NCI-H510A treated with DMSO at 0.1 percent for 48 hours (cell line): ENCODE data around the gene SRF.

Experiments used
- DNase-seq: peaks from one replicate; lab custom pipeline; 2025; lab: John Stamatoyannopoulos, UW

SRF gene

DNA sequence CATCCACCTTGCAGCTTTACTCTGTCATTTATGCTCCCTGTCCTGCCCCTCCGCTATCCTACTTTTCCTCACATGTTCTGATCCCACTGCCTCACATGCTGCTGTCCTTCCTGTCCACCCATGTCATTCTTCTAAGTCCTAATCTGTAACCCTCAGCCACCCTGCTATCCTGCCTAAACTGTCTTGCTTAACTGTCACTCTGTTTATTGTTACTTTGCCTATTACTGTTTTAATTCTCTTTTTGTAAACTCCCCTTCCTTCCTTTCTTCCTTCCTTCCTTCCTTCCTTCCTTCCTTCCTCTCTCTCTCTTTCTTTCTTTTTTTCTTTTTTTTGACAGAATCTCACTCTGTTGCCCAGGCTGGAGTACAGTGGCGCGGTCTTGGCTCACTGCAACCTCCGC lies 12.4 kb downstream of the SRF start:
- DNase-seq = no peak

DNA sequence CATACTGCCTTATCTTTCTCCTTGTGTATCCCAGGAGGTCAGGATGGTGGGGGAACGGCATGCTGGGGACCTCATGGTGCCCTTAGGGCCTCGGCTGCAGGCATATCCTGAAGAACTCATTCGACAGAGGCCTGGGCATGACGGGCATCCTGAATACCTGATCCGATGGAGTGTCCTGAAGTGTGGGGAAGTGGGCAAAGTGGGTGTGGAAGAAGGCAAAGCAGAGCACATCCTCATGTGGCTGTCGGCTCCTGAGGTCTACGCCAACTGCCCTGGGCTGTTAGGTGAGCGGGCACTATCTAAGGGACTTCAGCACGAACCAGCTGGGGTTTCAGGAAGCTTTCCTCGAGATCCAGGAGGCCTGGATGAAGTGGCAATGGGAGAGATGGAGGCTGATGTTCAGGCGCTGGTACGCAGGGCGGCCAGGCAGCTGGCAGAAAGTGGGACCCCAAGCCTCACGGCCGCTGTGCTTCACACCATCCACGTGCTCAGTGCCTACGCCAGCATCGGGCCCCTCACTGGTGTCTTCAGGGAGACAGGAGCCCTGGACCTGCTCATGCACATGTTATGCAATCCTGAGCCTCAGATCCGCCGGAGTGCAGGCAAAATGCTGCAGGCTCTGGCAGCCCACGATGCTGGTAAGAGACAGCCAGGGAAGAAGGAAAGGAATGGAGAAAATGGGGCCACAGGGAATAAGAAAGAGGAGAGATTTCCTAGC lies 13.4 kb downstream of the SRF start:
- no peak for DNase-seq

DNA sequence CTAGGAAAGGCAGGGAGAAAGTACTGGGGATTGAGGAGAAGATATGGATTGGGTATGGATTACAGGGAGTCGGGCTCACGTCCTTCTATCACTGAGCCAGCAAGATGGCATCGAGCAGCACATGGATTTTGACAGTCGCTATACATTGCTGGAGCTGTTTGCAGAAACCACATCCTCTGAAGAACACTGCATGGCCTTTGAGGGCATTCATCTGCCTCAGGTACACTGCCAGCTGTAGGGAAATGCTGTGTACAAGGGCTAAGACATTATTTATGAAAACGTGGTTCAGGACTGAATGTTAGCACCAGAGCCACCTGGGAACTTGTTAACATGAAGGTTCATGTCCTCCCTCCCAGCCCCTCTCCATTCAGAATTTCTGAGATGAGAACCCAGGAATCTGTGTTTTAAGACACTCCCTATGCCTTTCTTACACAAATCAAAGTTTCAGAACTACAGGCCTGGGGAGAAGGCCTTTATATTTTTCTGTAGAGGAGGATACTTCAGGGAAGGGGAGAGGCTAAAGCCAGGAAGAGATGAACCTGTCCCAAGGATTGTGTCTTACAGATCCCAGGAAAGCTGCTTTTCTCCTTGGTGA lies 14.4 kb downstream of the SRF start:
- DNase-seq = no peak

DNA sequence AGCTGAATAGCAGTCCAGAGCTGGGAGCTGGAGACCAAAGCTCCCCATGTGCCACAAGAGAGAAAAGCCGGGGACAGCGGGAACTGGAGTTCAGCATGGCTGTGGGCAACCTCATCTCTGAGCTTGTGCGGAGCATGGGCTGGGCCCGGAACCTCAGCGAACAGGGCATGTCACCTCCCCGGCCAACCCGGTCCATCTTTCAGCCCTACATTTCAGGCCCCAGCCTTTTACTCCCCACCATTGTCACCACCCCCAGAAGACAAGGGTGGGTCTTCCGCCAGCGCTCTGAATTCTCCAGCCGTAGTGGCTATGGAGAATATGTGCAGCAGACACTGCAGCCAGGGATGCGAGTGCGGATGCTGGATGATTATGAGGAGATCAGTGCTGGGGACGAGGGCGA lies 14.9 kb downstream of the SRF start:
- no peak for DNase-seq

DNA sequence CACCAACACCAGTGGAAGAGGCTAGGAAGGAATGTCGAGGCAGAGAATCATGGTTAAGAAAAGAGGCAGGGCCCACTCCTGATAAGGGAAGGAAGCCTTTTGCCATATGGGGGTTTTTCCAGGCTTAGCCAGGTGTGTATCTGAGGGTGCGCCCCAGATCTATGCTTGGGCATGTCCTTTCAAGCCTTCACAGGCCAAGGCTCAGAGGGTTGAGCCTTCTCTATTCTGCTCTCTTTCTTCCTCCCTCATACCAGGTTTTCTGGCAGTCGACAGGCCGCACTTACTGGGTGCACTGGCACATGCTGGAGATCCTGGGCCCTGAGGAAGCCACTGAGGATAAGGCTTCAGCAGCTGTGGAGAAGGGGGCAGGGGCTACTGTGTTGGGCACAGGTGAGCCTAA lies 15.6 kb downstream of the SRF start:
- DNase-seq = no peak

DNA sequence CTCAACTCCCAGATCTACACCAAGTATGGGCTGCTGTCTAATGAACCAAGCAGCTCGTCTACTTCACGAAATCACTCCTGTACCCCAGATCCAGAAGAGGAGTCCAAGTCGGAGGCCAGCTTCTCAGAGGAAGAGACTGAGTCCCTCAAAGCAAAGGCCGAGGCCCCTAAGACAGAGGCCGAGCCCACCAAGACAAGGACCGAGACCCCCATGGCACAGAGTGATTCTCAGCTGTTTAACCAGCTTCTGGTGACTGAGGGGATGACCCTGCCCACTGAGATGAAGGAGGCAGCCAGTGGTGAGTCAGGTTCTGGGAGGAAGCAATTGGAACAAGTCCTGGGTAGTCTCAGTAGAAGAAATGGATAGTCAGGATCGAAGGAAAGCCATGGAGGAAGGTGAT lies 16.8 kb downstream of the SRF start:
- no peak for DNase-seq

DNA sequence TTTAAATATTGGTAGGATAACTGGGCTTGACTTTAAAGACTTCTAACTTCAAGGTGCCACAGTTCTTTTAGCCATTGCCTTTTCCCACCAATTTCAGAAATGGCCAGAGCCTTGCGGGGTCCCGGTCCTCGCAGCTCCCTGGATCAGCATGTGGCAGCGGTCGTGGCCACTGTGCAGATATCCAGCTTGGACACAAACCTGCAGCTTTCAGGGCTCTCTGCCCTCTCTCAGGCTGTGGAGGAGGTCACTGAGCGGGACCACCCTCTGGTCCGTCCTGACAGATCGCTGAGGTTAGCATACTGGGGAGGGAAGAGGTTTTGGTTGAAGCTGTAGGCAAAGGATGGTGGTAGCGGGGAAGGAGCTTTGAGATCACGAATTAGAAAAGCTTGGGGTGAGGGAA lies 17.4 kb downstream of the SRF start:
- no peak for DNase-seq

DNA sequence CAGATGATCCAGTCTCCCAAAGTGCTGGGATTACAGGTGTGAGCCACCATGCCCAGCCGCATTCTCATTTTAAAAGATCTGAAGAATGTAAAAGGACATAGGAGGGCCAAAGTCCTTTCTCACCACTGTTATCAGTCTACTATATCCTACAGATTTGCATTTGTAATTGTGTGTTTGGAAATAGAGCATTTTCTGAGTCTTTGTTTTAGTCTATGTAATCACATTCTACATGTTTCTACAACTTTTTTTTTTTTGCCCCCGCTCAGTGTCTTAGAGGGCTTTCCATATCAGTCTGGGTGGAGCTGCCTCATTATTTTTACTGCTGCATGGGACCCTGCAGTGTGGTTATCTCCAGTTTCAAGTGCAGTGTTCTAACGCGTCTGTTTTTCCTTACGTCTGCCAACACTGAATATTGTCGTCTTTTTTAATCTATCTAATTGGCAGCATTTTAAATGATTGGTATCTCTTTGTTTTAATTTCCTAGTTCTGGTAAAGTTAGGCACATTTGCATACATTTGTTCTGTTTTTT lies 18.8 kb downstream of the SRF start:
- DNase-seq = no peak

DNA sequence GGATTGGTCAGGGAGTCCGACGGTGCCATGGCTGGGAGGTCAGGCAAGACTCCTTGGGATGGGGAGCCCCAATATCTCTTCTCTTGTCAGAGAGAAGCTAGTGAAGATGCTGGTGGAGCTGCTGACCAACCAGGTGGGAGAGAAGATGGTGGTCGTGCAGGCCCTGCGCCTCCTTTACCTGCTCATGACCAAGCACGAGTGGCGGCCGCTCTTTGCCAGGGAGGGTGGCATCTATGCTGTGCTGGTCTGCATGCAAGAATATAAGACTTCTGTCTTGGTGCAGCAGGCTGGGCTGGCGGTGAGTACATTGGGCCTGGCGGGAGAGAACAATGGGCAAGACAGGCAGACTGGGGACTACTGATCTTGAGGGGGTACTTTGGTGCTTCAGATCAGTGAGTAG lies 21.8 kb downstream of the SRF start:
- no peak for DNase-seq

DNA sequence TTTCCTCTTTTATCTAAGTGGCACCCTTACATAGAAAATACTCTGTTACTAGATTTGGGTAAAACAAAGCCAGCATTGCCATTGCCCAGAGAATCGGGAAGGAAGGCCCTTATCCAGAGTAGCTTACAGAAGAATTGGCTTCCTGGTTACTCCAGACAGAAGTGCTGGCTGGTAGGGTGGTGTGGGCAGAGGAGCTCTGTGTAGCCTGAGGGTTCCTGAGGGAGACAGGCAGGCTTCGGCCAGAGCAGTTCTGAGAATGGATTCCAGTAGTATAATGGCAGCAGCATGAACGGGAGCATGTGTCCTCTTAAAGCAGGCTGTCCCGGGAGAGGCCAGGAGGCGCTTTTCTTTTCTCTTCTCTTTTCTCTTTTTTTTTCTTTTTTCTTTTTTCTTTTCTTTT lies 22.9 kb downstream of the SRF start:
- no peak for DNase-seq

DNA sequence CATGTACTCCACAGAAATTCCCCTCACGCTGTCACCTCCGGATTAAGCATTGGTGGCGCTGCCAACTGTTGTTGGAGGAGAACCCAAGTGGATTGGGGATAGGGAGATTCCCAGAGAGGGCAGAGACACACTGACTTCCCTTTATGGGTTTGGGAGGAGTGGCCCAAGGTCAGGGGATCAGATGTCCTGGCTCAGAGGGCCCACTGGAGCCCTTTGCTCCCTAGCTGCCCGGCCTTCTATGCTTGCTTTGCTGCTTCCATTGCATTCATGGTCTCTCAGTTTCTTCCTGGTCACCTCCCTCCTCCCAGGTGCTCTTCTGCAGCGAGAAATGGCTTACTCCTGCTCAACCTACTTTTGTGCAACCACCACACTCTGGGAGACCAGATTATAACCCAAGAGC lies 25.3 kb downstream of the SRF start:
- no peak for DNase-seq

DNA sequence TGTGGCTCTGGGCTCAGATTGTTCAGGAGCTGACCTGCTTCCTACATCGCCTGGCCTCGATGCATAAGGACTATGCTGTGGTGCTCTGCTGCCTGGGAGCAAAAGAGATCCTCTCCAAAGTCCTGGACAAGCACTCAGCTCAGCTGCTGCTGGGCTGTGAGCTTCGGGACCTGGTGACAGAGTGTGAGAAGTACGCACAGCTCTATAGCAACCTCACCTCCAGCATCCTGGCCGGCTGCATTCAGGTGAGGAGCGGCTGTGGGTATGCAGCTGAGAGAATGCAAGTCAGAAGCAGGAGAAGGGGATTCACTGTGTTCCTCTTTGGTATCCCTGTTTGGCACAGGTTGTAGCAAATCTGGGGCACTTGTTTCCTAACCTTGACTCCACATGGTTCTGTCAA lies 28.8 kb downstream of the SRF start:
- DNase-seq = no peak

DNA sequence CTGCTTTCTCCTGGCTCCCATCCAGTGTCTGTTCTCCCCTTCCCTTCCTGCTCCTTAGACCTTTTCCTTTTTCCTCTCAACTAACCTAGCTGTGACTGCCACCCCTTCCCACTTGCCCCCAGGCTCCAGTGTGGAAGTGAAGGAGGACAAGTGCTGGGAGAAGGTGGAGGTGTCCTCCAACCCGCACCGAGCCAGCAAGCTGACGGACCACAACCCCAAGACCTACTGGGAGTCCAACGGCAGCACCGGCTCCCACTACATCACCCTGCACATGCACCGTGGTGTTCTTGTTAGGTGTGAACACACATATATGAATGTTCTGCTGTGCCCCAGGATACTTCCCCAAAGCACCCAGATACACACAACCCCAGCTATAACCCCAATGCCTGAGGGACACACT lies 29.5 kb downstream of the SRF start:
- DNase-seq = no peak

DNA sequence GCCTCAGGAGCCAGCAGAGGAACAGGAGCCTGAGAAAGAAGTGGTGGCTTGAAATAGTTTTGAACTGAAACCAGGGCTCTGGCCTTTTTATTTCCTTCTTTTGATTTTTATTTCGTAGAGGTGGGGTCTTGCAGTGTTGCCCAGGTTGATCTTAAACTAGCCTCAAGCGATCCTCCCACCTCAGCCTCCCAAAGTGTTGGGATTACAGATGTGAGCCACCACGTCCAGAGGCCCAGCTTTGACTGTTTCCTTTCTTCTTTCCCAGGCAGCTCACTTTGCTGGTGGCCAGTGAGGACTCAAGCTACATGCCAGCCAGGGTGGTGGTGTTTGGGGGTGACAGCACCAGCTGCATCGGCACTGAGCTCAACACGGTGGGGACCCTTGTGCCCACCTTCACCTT lies 31.4 kb downstream of the SRF start:
- DNase-seq = no peak

DNA sequence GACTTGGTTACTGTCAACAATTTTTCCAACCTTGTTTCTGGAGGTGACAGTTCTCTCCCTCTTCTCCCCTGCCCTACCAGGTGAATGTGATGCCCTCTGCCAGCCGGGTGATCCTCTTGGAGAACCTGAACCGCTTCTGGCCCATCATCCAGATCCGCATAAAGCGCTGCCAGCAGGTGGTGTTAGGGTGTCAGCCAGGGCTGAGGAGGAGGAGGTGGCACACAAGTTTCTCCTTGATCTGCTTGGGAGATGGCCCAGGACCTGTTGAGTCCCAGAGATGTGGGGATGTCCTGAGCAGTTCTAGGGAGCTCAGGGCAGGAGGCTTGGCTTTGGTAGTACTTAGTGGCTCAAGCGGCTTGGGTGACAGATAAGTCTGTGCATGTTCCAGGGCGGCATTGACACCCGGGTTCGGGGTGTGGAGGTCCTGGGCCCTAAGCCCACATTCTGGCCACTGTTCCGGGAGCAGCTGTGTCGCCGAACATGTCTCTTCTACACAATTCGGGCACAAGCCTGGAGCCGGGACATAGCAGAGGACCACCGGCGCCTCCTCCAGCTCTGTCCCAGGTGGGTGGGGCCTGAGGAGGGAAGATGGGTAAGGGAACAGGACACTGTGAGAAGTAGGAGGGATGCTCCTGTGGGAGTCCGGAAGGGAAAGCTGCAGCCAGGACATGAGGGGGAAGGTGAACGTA lies 32.1 kb downstream of the SRF start:
- no peak for DNase-seq

DNA sequence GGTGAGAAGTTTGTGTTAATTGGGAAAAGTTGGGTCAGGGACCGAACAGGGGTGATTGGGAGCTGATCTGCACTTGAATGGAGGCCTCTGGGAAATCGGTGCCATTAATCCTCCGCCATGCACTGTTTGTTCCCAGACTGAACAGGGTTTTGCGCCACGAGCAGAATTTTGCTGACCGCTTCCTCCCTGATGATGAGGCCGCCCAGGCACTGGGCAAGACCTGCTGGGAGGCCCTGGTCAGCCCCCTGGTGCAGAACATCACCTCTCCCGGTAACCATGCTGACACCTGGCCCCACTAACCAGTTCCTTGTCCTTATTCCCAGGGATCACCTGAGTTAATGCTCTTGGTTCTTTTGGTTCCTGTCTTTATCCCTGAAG lies 32.6 kb downstream of the SRF start:
- no peak for DNase-seq

DNA sequence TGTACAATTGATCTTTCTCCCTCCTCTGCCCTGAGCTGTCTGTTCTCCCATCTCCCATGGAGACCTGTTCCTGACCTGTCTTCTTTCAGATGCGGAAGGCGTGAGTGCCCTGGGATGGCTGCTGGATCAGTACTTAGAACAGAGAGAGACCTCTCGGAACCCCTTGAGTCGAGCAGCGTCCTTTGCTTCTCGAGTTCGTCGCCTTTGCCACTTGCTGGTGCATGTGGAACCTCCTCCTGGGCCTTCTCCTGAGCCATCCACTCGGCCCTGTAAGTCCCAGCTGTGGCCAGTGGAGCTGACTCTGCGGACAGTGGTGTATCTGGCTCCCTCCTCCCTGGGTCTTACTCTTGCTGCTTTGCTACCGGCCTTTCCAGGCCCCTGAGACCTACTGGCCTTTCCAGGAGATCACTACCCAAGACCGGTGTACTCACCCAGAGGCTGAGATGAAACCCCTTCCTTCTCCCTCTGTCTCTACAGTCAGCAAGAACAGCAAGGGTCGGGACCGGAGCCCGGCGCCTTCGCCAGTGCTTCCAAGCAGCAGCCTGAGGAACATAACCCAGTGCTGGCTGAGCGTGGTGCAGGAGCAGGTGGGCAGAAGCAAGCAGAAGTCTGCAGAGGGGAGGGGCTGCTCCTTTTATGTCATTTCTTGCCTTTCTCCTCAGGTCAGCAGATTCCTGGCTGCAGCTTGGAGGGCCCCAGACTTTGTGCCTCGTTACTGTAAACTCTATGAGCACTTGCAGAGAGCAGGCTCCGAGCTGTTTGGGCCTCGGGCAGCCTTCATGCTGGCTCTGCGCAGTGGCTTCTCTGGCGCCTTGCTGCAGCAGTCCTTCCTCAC lies 33.4 kb downstream of the SRF start:
- no peak for DNase-seq

DNA sequence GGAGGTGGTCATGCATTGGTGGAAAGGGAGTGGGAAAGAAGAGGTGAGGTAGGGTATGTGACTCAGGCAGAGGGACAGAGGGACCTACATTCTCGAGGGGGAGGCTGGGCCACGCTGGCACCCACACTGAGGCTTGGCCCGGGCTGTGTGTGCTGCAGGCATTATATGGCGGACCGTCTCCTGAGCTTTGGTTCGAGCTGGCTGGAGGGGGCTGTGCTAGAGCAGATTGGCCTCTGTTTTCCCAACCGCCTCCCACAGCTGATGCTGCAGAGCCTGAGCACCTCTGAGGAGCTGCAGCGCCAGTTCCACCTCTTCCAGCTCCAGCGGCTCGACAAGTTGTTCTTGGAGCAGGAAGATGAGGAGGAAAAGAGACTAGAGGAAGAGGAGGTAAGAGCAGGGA lies 34.8 kb downstream of the SRF start:
- no peak for DNase-seq

DNA sequence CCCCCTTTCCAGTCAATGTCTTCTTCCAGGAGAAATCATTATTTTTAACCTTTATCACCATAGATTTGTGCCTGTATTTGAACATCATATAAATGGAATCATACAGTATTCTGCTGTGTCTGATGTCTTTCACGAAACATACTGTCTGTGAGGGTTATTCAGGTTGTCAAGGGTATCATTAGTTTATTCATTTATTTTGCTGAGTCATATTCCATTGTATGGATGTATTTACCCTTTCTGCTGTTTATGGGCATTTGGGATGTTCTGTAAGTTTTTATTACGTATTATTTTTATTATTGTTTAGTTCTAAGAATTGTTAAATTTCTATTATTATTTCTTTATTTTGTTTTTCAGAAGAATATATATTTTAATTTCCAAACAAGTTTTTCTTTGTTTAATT lies 36.2 kb downstream of the SRF start:
- no peak for DNase-seq

DNA sequence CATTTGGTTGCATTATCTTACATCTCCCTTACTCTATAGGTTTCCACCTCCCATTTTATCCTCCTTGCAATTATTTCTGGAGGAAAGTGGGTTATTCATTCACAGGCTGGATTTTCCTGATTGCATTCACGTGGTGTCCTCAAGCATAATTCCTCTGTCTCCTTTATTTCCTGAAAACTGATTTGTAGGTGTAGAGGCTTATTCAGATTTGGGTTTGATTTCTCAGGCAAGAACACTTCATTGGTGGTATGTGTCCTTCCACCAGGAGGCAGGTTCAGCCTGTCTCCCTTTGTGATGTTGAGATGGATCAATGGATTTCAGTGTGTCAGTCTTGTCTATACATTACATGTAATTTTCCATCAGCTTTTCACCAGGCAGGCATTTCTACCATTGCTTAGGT lies 40.9 kb downstream of the SRF start:
- no peak for DNase-seq

DNA sequence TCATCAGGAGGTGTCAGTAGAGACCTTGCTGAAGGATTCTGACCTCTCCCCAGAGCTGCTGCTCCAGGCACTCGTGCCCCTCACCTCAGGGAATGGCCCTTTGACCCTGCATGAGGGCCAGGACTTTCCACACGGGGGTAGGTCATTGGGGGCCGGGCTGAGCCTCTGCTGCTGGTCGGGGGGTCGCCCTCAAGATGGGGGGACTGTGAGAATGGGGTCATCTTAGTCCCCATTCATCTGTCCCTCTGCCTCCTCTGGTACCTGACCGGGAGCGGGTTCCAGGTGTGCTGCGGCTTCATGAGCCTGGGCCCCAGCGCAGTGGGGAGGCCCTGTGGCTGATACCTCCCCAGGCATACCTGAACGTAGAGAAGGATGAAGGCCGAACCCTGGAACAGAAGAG lies 42.4 kb downstream of the SRF start:
- no peak for DNase-seq

DNA sequence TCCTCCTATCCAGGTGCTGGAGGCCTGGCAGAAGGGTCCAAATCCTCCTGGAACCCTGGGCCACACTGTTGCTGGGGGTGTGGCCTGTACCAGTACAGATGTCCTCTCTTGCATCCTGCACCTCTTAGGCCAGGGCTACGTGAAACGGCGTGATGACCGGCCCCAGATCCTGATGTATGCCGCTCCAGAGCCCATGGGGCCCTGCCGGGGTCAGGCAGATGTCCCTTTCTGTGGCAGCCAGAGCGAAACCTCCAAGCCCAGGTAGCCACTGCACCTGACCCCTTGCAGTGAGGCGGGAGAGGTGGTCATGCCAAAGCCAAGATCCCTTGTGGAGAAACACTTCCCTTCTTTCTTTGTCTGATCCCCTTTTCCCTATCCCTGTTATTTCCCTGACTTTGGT lies 44.0 kb downstream of the SRF start:
- DNase-seq = no peak

DNA sequence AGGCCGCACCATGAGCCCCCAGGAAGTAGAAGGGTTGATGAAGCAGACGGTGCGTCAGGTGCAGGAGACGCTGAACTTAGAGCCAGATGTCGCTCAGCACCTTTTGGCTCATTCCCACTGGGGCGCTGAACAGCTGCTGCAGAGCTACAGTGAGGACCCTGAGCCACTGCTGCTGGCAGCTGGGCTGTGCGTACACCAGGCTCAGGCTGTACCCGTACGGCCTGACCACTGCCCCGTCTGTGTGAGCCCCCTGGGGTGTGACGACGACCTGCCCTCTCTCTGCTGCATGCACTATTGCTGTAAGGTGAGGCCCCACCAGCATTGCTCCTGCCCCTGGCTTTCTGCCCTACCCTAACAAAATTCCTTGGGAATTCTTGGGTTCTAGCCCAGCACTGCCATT lies 45.1 kb downstream of the SRF start:
- DNase-seq = no peak
